MCF 10A (cell line): Measurements from ENCODE around the gene KCNH1. TPM values are rescaled to one million over a fixed set of nuclear protein-coding genes. Genes with fewer than 3 reads are reported as not detected.

ENCODE experiments used
- BruUV-seq: library from RNA; stranded (reverse); fragments of 400-500 nt; replicated peaks from 2 replicates; lab custom pipeline; 2021; lab: Mats Ljungman, UMichigan
- CTCF ChIA-PET: fragments of 300-600 bp; sonication (Branson Sonifier 250); formaldehyde crosslinking; extraction: SDS; loops from one replicate; lab custom pipeline; 2021; ENCODE audit warnings: antibody characterized with exemption, inconsistent platforms; lab: Yijun Ruan, JAX
- POLR2A ChIA-PET: fragments of 300-600, 350-650 bp; sonication (Branson Sonifier 250); formaldehyde crosslinking; extraction: SDS; loops from one replicate; lab custom pipeline; 2020; ENCODE audit warnings: antibody characterized with exemption, inconsistent platforms; lab: Yijun Ruan, JAX
- DNase-seq: peaks from one replicate; pipeline ENCODE4 v3.0.0-alpha.2; 2018; ENCODE audit not compliant: unreplicated experiment
- H3K27ac Mint-ChIP-seq: one replicate; pipeline ENCODE4 v1.8.0; 2022; ENCODE audit warnings: mild to moderate bottlenecking, low read depth, mixed read lengths; ENCODE audit not compliant: unreplicated experiment
- H3K27me3 Mint-ChIP-seq: one replicate; pipeline ENCODE4 v1.8.0; 2022; ENCODE audit warnings: mixed read lengths; ENCODE audit not compliant: insufficient read depth, unreplicated experiment
- H3K36me3 Mint-ChIP-seq: one replicate; pipeline ENCODE4 v1.8.0; 2022; ENCODE audit warnings: mild to moderate bottlenecking, moderate library complexity, mixed read lengths; ENCODE audit not compliant: insufficient read depth, unreplicated experiment
- H3K4me1 Mint-ChIP-seq: one replicate; pipeline ENCODE4 v1.8.0; 2022; ENCODE audit warnings: mixed read lengths; ENCODE audit not compliant: insufficient read depth, unreplicated experiment
- H3K4me3 Mint-ChIP-seq: one replicate; pipeline ENCODE4 v1.8.0; 2022; ENCODE audit warnings: mild to moderate bottlenecking, moderate library complexity, mixed read lengths; ENCODE audit not compliant: unreplicated experiment
- H3K9me3 Mint-ChIP-seq: one replicate; pipeline ENCODE4 v1.8.0; 2022; ENCODE audit warnings: mixed read lengths; ENCODE audit not compliant: unreplicated experiment
- CTCF ChIP-seq: fragments of 200-600 bp; IDR thresholded peaks from one replicate; pipeline ENCODE4 v1.8.0; 2022; ENCODE audit warnings: antibody characterized with exemption, mild to moderate bottlenecking; ENCODE audit not compliant: unreplicated experiment
- intact Hi-C: fragments of 100-400 bp; cut with micrococcal nuclease; formaldehyde crosslinking; loops from 2 replicates; pipeline ENCODE4 v1.14.1; 2022
- total RNA-seq: library from RNA; stranded (reverse); gene quantifications from 2 replicates; pipeline ENCODE4 v1.2.3, GENCODE V29; 2022

KCNH1 gene
- total RNA-seq, 1 experiment from 2014 or later: 0.19 TPM

DNA sequence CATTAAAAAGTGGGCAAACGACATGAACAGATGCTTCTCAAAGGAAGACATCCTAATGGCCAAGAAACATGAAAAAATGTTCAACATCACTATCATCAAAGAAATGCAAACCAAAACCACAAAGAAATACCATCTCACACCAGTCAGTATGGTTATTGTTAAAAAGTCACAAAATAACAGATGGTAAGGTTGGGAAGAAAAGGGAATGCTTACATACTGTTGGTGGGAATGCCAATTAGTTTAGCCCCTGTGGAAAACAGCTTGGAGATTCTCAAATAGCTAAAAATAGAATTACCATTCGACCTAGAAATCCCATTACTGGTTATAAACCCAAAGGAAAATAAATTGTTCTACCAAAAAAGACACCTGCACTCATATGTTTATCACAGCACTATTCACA lies 369.4 kb downstream of the KCNH1 start:
- Mint-ChIP-seq H3K4me3 (no peak overlapping the region), H3K27me3 (peaks cover 32% of the 10 kb centered on the region), H3K4me1 (no peaks in the 10 kb centered on the region), H3K36me3 (no peaks in the 10 kb centered on the region), H3K27ac (no peak overlapping the region), H3K9me3 (peaks cover 16% of the 10 kb centered on the region)
- no TSS peak for BruUV-seq
- intact Hi-C loops: no loop called here
- POLR2A ChIA-PET: no interaction called here
- CTCF ChIA-PET: interaction anchor here (0.6 kb wide), 1 partner anchor 62 kb away, joined by 3 read pairs; no protein-coding TSS in a partner anchor
- no peak for DNase-seq
- no peak for TF ChIP-seq CTCF

- no peak for TF ChIP-seq CTCF
- peaks cover 29% of the 10 kb centered on the region for H3K27me3 Mint-ChIP-seq
- peaks cover 16% of the 10 kb centered on the region for H3K9me3 Mint-ChIP-seq
- BruUV-seq: no TSS peak
- intact Hi-C loops: no loop called here
- H3K36me3 Mint-ChIP-seq: no peaks in the 10 kb centered on the region
- no peaks in the 10 kb centered on the region for H3K4me1 Mint-ChIP-seq
- ChIA-PET POLR2A (interaction anchor here (0.8 kb wide), 1 partner anchor 160 kb away, joined by 3 read pairs; no protein-coding TSS in a partner anchor), CTCF (no interaction called here)
- H3K4me3 Mint-ChIP-seq: no peak overlapping the region
- H3K27ac Mint-ChIP-seq: no peak overlapping the region
- DNase-seq: no peak
These were observed 375.2 kb downstream of the KCNH1 start for GRCh38 chr1:210758761-210759160.

GRCh38 chr1:210758261-210758660 lies 375.7 kb downstream of the KCNH1 start:
- no TSS peak for BruUV-seq
- peaks cover 12% of the 10 kb centered on the region for H3K9me3 Mint-ChIP-seq
- CTCF ChIA-PET: no interaction called here
- intact Hi-C loops: no loop called here
- peaks cover 24% of the 10 kb centered on the region for H3K27me3 Mint-ChIP-seq
- POLR2A ChIA-PET: interaction anchor here (0.8 kb wide), 1 partner anchor 160 kb away, joined by 3 read pairs; no protein-coding TSS in a partner anchor
- no peaks in the 10 kb centered on the region for H3K4me1 Mint-ChIP-seq
- TF ChIP-seq CTCF: no peak
- no peak overlapping the region for H3K4me3 Mint-ChIP-seq
- no peaks in the 10 kb centered on the region for H3K36me3 Mint-ChIP-seq
- no peak for DNase-seq
- H3K27ac Mint-ChIP-seq: no peak overlapping the region

GRCh38 chr1:210757677-210758076 lies 376.3 kb downstream of the KCNH1 start:
- intact Hi-C loops: no loop called here
- Mint-ChIP-seq H3K27ac (no peak overlapping the region), H3K4me3 (no peak overlapping the region), H3K4me1 (no peaks in the 10 kb centered on the region), H3K9me3 (peaks cover 7% of the 10 kb centered on the region), H3K36me3 (no peaks in the 10 kb centered on the region), H3K27me3 (peaks cover 18% of the 10 kb centered on the region)
- ChIA-PET CTCF (interaction anchor here (0.6 to 1.0 kb wide), 2 partner anchors 14 to 383 kb away, joined by 3 read pairs; no protein-coding TSS in a partner anchor), POLR2A (interaction anchor here (0.8 kb wide), 1 partner anchor 159 kb away, joined by 3 read pairs; no protein-coding TSS in a partner anchor)
- DNase-seq: no peak
- no peak for TF ChIP-seq CTCF
- BruUV-seq: no TSS peak
